Stimulated activated CD4-positive, alpha-beta T cell treated with anti-CD3 and anti-CD28 coated beads, Interleukin-15, amount 100 ng/mL, for 1 hour (primary cell): ENCODE data around the gene NKX6-2.

Experiments
- DNase-seq, 2 donors: peaks; one replicate each; pipeline ENCODE4 v3.0.0-alpha.2; 2020; ENCODE audit warnings: low read depth in 1 of 2, low spot score in 1 of 2

The NKX6-2 gene

GRCh38 chr10:132813001-132813401, 27.1 kb upstream of the NKX6-2 start:
- DNase-seq = no peak

GRCh38 chr10:132812520-132812919, 26.6 kb upstream of the NKX6-2 start:
- no peak for DNase-seq

GRCh38 chr10:132811891-132812481, 26.0 kb upstream of the NKX6-2 start:
- no peak for DNase-seq

- DNase-seq = no peak
Measured at GRCh38 chr10:132810807-132811700, 25.1 kb upstream of the NKX6-2 start.

- DNase-seq = no peak
Measured at GRCh38 chr10:132810141-132810806, 24.3 kb upstream of the NKX6-2 start.

GRCh38 chr10:132809232-132810140, 23.5 kb upstream of the NKX6-2 start:
- DNase-seq = no peak

GRCh38 chr10:132808383-132809231, 22.7 kb upstream of the NKX6-2 start:
- no peak for DNase-seq

- no peak for DNase-seq
Measured at GRCh38 chr10:132807621-132808049, 21.7 kb upstream of the NKX6-2 start.

GRCh38 chr10:132806561-132807003, 20.6 kb upstream of the NKX6-2 start:
- no peak for DNase-seq

- DNase-seq = no peak
Measured at GRCh38 chr10:132806110-132806509, 20.2 kb upstream of the NKX6-2 start.

GRCh38 chr10:132805599-132805998, 19.7 kb upstream of the NKX6-2 start:
- no peak for DNase-seq

GRCh38 chr10:132804785-132805426, 19.0 kb upstream of the NKX6-2 start:
- DNase-seq = no peak

GRCh38 chr10:132804287-132804686, 18.3 kb upstream of the NKX6-2 start:
- DNase-seq = no peak

- no peak for DNase-seq
Measured at GRCh38 chr10:132803416-132804210, 17.7 kb upstream of the NKX6-2 start.

GRCh38 chr10:132802694-132803320, 16.9 kb upstream of the NKX6-2 start:
- DNase-seq = no peak

GRCh38 chr10:132802048-132802447, 16.1 kb upstream of the NKX6-2 start:
- no peak for DNase-seq

GRCh38 chr10:132799865-132800264, 13.9 kb upstream of the NKX6-2 start:
- no peak for DNase-seq

- no peak for DNase-seq
Measured at GRCh38 chr10:132798876-132799275, 12.9 kb upstream of the NKX6-2 start.
